GM12891 (cell line): Measurements from ENCODE around the gene SHANK2.

Experiments used
- DNase-seq: peaks from one replicate; pipeline ENCODE4 v3.0.0; 2011; ENCODE audit warnings: low spot score; ENCODE audit not compliant: insufficient read length
- FAIRE-seq: peaks from 2 replicates; lab custom pipeline; 2011; peaks lifted over from hg19 to GRCh38; lab: Jason Lieb, UNC
- PAX5 ChIP-seq: IDR thresholded peaks from 2 replicates; pipeline ENCODE4 v1.6.1; 2011; ENCODE audit warnings: low read length, moderate library complexity, mild to moderate bottlenecking; ENCODE audit not compliant: insufficient read depth, severe bottlenecking
- POLR2A ChIP-seq: IDR thresholded peaks from 2 replicates; pipeline ENCODE4 v1.6.1; 2011; ENCODE audit warnings: low read depth, low read length, control low read depth
- POLR2AphosphoS5 ChIP-seq: IDR thresholded peaks from 2 replicates; pipeline ENCODE4 v1.6.1; 2011; ENCODE audit warnings: low read depth, low read length, control low read depth
- POU2F2 ChIP-seq: IDR thresholded peaks from 2 replicates; pipeline ENCODE4 v1.6.1; 2011; ENCODE audit warnings: low read depth, mild to moderate bottlenecking, control low read depth, low read length, moderate library complexity
- SPI1 ChIP-seq: IDR thresholded peaks from 2 replicates; pipeline ENCODE4 v1.6.1; 2011; ENCODE audit warnings: low read depth, low read length, control low read depth
- TAF1 ChIP-seq: IDR thresholded peaks from 2 replicates; pipeline ENCODE4 v1.6.1; 2011; ENCODE audit warnings: low read depth, low read length, control low read depth

The SHANK2 gene

GRCh38 chr11:71247551-71248250 lies 4.7 kb downstream of the SHANK2 start:
- DNase-seq = no peak
- TF ChIP-seq SPI1 = no peak
- no peak for TF ChIP-seq TAF1
- TF ChIP-seq POLR2A = no peak
- TF ChIP-seq POLR2AphosphoS5 = no peak
- no peak for TF ChIP-seq POU2F2
- TF ChIP-seq PAX5 = no peak
- FAIRE-seq = no peak

- DNase-seq (no peak), FAIRE-seq (no peak)
- TF ChIP-seq POU2F2 = no peak
- no peak for TF ChIP-seq PAX5
- no peak for TF ChIP-seq SPI1
- no peak for TF ChIP-seq POLR2AphosphoS5
- no peak for TF ChIP-seq POLR2A
- TF ChIP-seq TAF1 = no peak
Observed at GRCh38 chr11:71246559-71246958, 5.8 kb downstream of the SHANK2 start.

- FAIRE-seq (no peak), DNase-seq (no peak)
- TF ChIP-seq PAX5 = no peak
- no peak for TF ChIP-seq POLR2AphosphoS5
- TF ChIP-seq TAF1 = no peak
- TF ChIP-seq SPI1 = no peak
- no peak for TF ChIP-seq POU2F2
- TF ChIP-seq POLR2A = no peak
Observed at GRCh38 chr11:71245601-71246391, 6.6 kb downstream of the SHANK2 start.

GRCh38 chr11:71244116-71244810 lies 8.1 kb downstream of the SHANK2 start:
- DNase-seq = no peak
- FAIRE-seq = no peak
- TF ChIP-seq TAF1 (no peak), POLR2AphosphoS5 (no peak), POLR2A (no peak), PAX5 (no peak), SPI1 (no peak), POU2F2 (no peak)

- no peak for FAIRE-seq
- DNase-seq = no peak
- no peak for TF ChIP-seq TAF1
- TF ChIP-seq POLR2A = no peak
- no peak for TF ChIP-seq SPI1
- TF ChIP-seq POLR2AphosphoS5 = no peak
- no peak for TF ChIP-seq POU2F2
- TF ChIP-seq PAX5 = no peak
Observed at GRCh38 chr11:71242391-71242790, 10.0 kb downstream of the SHANK2 start.

- DNase-seq (no peak), FAIRE-seq (no peak)
- TF ChIP-seq POLR2AphosphoS5 (no peak), TAF1 (no peak), POU2F2 (no peak), SPI1 (no peak), PAX5 (no peak), POLR2A (no peak)
Observed at GRCh38 chr11:71241721-71242259, 10.6 kb downstream of the SHANK2 start.

- TF ChIP-seq POU2F2 (no peak), POLR2AphosphoS5 (no peak), SPI1 (no peak), TAF1 (no peak), POLR2A (no peak), PAX5 (no peak)
- DNase-seq (no peak), FAIRE-seq (no peak)
Observed at GRCh38 chr11:71240865-71241691, 11.3 kb downstream of the SHANK2 start.

GRCh38 chr11:71240061-71240690 lies 12.2 kb downstream of the SHANK2 start:
- TF ChIP-seq POLR2A = no peak
- TF ChIP-seq SPI1 = no peak
- FAIRE-seq = no peak
- DNase-seq = no peak

- TF ChIP-seq POU2F2 = no peak
- FAIRE-seq (no peak), DNase-seq (no peak)
Observed at GRCh38 chr11:71239581-71239980, 12.8 kb downstream of the SHANK2 start.
